ENCODE results near the gene BCKDHB.

- TF ChIP-seq CTCF (IDR thresholded peaks at IDR 0.05) (no peak), SIN3A (IDR thresholded peaks at IDR 0.05; ENCODE audit: borderline replicate concordance, insufficient read depth, low read depth, low read length) (no peak), REST (IDR thresholded peaks at IDR 0.05; ENCODE audit: insufficient read depth in 1 of 2, low read depth in 2 of 2, low read length in 1 of 2) (no peak)
These were observed 228.7 kb downstream of the BCKDHB start for GRCh38 chr6:80335121-80335531.
